T47D (cell line): ENCODE measurements around the gene DLG2.
A peak's percentile ranks its signal among the peaks of the same experiment; 100 is the strongest.
"Not testable (repeated sequence)": the region's sequence is repeated elsewhere in the genome, so short reads cannot be mapped to it uniquely, and the experiment has no call there.

ENCODE experiments used
- DNase-seq, 2 experiments: peaks; one replicate each; pipeline versions ENCODE4 v3.0.0 to v3.0.0-alpha.2; 2011 to 2012; ENCODE audit warnings: low read depth in 1 of 2, low spot score in 1 of 2
- JUND ChIP-seq: IDR thresholded peaks from 2 replicates; pipeline ENCODE4 v1.6.1; 2012; ENCODE audit warnings: low read depth
- in situ Hi-C: cut with HindIII; loops from 2 replicates; pipeline ENCODE4 v1.10.0; 2016; ENCODE audit warnings: low sequenced_read_pairs, low pct_unique_long_range_greater_than_20kb

The DLG2 gene

GRCh38 chr11:85256433-85256832 lies 370.7 kb downstream of the DLG2 start:
- TF ChIP-seq JUND, result no peak
- DNase-seq, result no peak
- in situ Hi-C loops, result no loop called here

- in situ Hi-C loops, result no loop called here
- TF ChIP-seq JUND, result no peak
- DNase-seq, result no peak
These were observed 377.7 kb downstream of the DLG2 start for GRCh38 chr11:85249482-85249881.

- DNase-seq, result no peak
- TF ChIP-seq JUND, result no peak
- in situ Hi-C loops, result no loop called here
These were observed 379.3 kb downstream of the DLG2 start for GRCh38 chr11:85247797-85248196.

GRCh38 chr11:85238906-85239305 lies 388.2 kb downstream of the DLG2 start:
- DNase-seq, result no peak
- no peak for TF ChIP-seq JUND
- in situ Hi-C loops, result no loop called here

GRCh38 chr11:85238038-85238437 lies 389.1 kb downstream of the DLG2 start:
- DNase-seq, in situ Hi-C loops: not testable (repeated sequence)

- in situ Hi-C loops, result no loop called here
- no peak for TF ChIP-seq JUND
- DNase-seq, result no peak
These were observed 390.9 kb downstream of the DLG2 start for GRCh38 chr11:85236211-85236610.

- in situ Hi-C loops, result no loop called here
- TF ChIP-seq JUND, result no peak
These were observed 394.6 kb downstream of the DLG2 start for GRCh38 chr11:85232559-85232958.

GRCh38 chr11:85231588-85231987 lies 395.6 kb downstream of the DLG2 start:
- in situ Hi-C loops, result no loop called here
- no peak for DNase-seq
- no peak for TF ChIP-seq JUND

More at GRCh38 chr11:85232559-85232958, 394.6 kb downstream of the DLG2 start:
- DNase-seq, result no peak

GRCh38 chr11:85229723-85230122 lies 397.4 kb downstream of the DLG2 start:
- DNase-seq, in situ Hi-C loops: not testable (repeated sequence)

- TF ChIP-seq JUND, result no peak
- in situ Hi-C loops, result no loop called here
- no peak for DNase-seq
These were observed 430.2 kb downstream of the DLG2 start for GRCh38 chr11:85196968-85197367.

GRCh38 chr11:85195934-85196333 lies 431.2 kb downstream of the DLG2 start:
- in situ Hi-C loops, result no loop called here

GRCh38 chr11:85187992-85188391 lies 439.2 kb downstream of the DLG2 start:
- in situ Hi-C loops, result no loop called here
- TF ChIP-seq JUND, result peak; percentile 44; the same call in 1 of the 2 replicates

More at GRCh38 chr11:85195934-85196333, 431.2 kb downstream of the DLG2 start:
- no peak for TF ChIP-seq JUND
- no peak for DNase-seq

GRCh38 chr11:85184721-85185120 lies 442.4 kb downstream of the DLG2 start:
- no peak for TF ChIP-seq JUND
- in situ Hi-C loops, result no loop called here
- no peak for DNase-seq

More at GRCh38 chr11:85187992-85188391, 439.2 kb downstream of the DLG2 start:
- peak; percentile 36 to 77 for DNase-seq

- peak in 1 of 2 experiments; percentile 66 for DNase-seq
- TF ChIP-seq JUND, result no peak
- in situ Hi-C loops, result no loop called here
These were observed 444.4 kb downstream of the DLG2 start for GRCh38 chr11:85182441-85183387.
